Measurements from ENCODE around the gene PI4K2A. TPM values are rescaled to one million over a fixed set of nuclear protein-coding genes. Genes with fewer than 3 reads are reported as not detected.

The PI4K2A gene
- total and polyA plus RNA-seq, 8 donors, result 2.2 to 8.9 (median 3.6) TPM

DNA sequence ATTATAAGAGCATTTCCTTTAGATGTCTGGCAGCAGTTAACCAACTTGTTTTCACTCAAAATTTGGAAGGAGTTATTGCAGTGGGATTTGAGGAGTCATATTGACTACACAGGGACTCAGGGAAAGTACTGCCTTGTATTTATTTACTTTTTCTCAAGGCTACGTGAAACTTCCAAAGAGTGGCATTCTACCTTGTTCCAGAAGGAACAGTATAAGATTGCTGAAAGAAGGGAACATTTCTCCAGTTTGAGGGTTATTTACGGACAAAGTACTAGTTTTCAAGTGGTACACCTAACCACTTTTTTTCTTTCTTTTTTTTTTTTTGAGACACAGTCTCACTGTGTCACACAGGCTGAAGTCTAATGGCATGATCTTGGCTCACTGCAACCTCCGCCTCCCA is 12.2 kb upstream of the PI4K2A start:
- Histone ChIP-seq H3K4me3 (no peak overlapping the region), H3K4me1 (peaks cover 0 to 1% (median 0%) of the 10 kb centered on the region in 3 donors), H3K27ac (no peak overlapping the region), H3K36me3 (no peaks in the 10 kb centered on the region), H3K27me3 (no peaks in the 10 kb centered on the region), H3K9me3 (no peaks in the 10 kb centered on the region)
- TF ChIP-seq, protein P1, sequence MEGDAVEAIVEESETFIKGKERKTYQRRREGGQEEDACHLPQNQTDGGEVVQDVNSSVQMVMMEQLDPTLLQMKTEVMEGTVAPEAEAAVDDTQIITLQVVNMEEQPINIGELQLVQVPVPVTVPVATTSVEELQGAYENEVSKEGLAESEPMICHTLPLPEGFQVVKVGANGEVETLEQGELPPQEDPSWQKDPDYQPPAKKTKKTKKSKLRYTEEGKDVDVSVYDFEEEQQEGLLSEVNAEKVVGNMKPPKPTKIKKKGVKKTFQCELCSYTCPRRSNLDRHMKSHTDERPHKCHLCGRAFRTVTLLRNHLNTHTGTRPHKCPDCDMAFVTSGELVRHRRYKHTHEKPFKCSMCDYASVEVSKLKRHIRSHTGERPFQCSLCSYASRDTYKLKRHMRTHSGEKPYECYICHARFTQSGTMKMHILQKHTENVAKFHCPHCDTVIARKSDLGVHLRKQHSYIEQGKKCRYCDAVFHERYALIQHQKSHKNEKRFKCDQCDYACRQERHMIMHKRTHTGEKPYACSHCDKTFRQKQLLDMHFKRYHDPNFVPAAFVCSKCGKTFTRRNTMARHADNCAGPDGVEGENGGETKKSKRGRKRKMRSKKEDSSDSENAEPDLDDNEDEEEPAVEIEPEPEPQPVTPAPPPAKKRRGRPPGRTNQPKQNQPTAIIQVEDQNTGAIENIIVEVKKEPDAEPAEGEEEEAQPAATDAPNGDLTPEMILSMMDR (IDR thresholded peaks at IDR 0.05), result no peak
- WGBS, 2 donors, result 65 to 71% methylated on average over 3 of the region's 3 CpGs
- FAIRE-seq (no peak), DNase-seq (no peak), ATAC-seq (peak in 1 of 4 donors; percentile 46)
- intact Hi-C loops (cut with DNase I), result no loop called here

DNA sequence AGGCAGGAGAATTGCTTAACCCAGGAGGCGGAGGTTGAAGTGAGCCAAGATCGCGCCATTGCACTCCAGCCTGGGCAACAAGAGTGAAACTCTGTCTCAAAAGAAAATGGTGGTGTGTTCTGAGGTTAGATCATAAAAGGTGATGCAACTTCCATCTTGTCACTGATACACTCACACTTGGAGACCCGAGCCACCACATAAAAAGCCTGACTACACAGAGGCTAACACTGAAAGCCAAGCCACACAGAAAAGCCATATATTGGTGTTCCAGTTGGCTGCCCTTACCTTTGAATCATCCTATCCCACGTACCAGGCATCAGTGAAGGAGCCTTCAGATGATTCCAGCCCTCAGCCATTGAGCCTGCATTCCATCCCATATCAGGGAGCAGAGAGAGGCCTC is 11.2 kb upstream of the PI4K2A start:
- TF ChIP-seq, protein P1 (IDR thresholded peaks at IDR 0.05), result no peak
- no peak overlapping the region for H3K4me3 ChIP-seq
- H3K27ac ChIP-seq, result no peak overlapping the region
- H3K4me1 ChIP-seq, result no peaks in the 10 kb centered on the region
- no peaks in the 10 kb centered on the region for H3K36me3 ChIP-seq
- no peaks in the 10 kb centered on the region for H3K27me3 ChIP-seq
- FAIRE-seq (no peak), ATAC-seq (no peak), DNase-seq (no peak)
- intact Hi-C loops (cut with DNase I), result no loop called here
- WGBS, 2 donors, result 95 to 98% methylated on average over 5 of the region's 5 CpGs
- no peaks in the 10 kb centered on the region for H3K9me3 ChIP-seq

DNA sequence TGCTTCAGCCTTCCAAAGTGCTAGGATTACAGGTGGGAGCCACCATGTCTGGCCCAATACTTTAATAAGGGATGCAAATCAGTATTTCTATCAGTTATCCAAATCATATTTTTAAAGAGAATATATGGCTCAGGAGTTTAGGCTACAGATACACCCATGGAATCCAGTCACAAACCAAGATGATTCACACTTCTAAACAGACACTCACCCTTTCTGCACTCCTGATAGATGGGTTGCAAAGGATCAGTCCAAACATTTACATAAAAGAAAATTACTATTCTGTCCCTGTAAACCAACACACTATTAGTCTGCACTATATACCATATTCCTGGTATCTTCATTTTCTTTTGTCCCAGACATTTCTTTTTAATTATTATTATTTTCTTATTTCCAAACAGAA is 9.4 kb upstream of the PI4K2A start:
- FAIRE-seq, result no peak
- no peak for ATAC-seq
- DNase-seq, result no peak
- TF ChIP-seq, protein P1 (IDR thresholded peaks at IDR 0.05), result no peak
- H3K4me3 ChIP-seq, result no peak overlapping the region
- H3K9me3 ChIP-seq, result no peaks in the 10 kb centered on the region
- intact Hi-C loops (cut with DNase I), result no loop called here
- no peak overlapping the region for H3K27ac ChIP-seq
- no peaks in the 10 kb centered on the region for H3K36me3 ChIP-seq
- no peaks in the 10 kb centered on the region for H3K27me3 ChIP-seq
- no peaks in the 10 kb centered on the region for H3K4me1 ChIP-seq

DNA sequence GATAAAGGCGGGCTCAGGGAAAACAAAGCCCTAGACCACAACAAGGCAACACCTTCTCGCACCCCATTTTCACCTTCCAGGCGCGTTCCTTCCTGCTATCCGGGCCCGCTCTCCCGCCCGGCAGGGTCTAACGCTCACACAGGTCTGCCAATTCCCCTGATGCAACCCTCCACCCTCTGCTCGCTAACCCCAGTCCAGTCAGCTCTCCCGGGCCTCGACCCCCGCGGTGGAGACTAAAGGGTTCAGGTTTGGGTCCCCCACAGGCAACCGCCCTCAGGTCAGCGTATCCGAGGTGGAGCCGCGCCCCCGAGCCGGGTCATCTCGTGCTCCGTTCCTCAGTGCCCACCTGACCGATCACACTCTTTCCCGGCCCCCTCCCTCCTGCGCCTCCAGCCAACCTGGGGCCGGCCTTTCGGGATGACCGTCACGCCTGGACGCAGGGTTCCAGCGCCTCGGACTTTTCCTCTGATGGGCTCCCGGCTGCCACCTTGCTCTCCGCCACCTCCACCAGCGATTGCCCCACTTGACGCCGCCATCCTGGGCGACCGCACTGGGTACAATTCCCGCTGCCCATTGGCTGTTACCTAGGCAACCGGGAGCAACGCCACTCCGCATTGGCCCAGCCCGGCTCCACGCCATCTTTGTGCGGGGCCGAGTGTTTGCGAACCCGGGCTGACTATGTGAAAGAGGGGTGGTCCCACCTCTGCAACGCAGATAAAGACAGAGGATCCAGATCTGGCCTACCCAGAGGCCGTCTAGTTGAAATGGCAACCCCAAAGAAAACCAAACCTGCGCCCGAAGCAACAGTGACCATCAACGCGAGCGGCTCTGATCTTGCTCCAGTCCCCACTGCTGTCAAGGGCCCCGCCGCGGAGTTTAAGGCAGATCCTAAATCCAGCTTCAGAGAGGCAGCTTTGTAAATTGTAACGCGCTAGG is 7.3 kb upstream of the PI4K2A start, which contains the start of gene MORN4:
TSS of gene MORN4 (minus strand) at position 552 of the 936 bp plus-strand sequence. CDS start 13,847 bp downstream, outside the sequence.
- H3K36me3 ChIP-seq, result no peaks in the 10 kb centered on the region
- FAIRE-seq, result no peak
- H3K4me3 ChIP-seq, result peak within 1 kb of the TSS; percentile 74 to 83 (median 76)
- H3K4me1 ChIP-seq, result no peaks in the 10 kb centered on the region
- intact Hi-C loops (cut with DNase I), result no loop called here
- TF ChIP-seq, protein P1 (IDR thresholded peaks at IDR 0.05), result no peak
- H3K27me3 ChIP-seq, result no peaks in the 10 kb centered on the region
- H3K9me3 ChIP-seq, result no peaks in the 10 kb centered on the region
- peak within 1 kb of the TSS; percentile 19 to 60 (median 44) for H3K27ac ChIP-seq
- WGBS, 2 donors, result 0 to 1% methylated on average over 59 to 62 of the region's 62 CpGs
- ATAC-seq, result peak; percentile 98 to 100 (median 100)
- peak; percentile 93 to 98 (median 94) for DNase-seq

DNA sequence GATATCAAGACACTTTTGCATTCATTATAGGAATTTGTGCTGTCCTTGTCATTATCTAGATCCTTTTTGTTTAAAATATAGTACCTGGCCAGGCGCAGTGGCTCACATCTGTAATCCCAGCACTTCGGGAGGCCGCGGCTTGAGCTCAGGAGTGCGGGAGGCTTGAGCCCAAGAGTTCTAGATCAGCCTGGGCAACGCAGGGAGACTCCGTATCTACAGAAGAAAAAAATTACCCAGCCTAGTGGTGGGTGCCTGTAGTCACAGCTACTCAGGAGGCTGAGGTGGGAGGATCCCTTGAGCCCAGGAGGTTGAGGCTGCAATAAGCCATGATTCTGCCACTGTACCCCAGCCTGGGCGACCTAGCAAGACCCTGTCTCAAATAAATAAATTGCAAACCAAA is 6.5 kb upstream of the PI4K2A start:
- no peak for FAIRE-seq
- ATAC-seq, result peak; percentile 36 to 61 (median 50)
- peak in 1 of 6 donors; percentile 31 for DNase-seq

More for the DNA sequence above, 6.5 kb upstream of the PI4K2A start:
- Histone ChIP-seq H3K27me3 (no peaks in the 10 kb centered on the region), H3K27ac (peak overlapping the region; percentile 19 to 60 (median 44)), H3K4me1 (no peaks in the 10 kb centered on the region), H3K9me3 (no peaks in the 10 kb centered on the region), H3K4me3 (peak overlapping the region; percentile 74 to 83 (median 76)), H3K36me3 (no peaks in the 10 kb centered on the region)
- TF ChIP-seq, protein P1 (IDR thresholded peaks at IDR 0.05), result peak in 1 of 4 donors; percentile 20
- 34 to 37% methylated on average over 8 of the region's 8 CpGs for WGBS, 2 donors
- intact Hi-C loops (cut with DNase I), result no loop called here

All from pancreas (tissue), 10 donors.